Measurements from ENCODE around the gene MPV17L.
"Not testable (repeated sequence)": the region's sequence is repeated elsewhere in the genome, so short reads cannot be mapped to it uniquely, and the experiment has no call there.

The MPV17L gene

GRCh38 chr16:15395631-15396508 lies at the start of gene MPV17L:
Gene MPV17L (plus strand): TSS chr16:15395754. CDS start chr16:15395898, 144 bp downstream.
- peak; percentile 90 for ATAC-seq

- ATAC-seq = not testable (repeated sequence)
These were observed 46.8 kb upstream of the MPV17L start for GRCh38 chr16:15348721-15349120.

GRCh38 chr16:15351251-15351650 lies 44.3 kb upstream of the MPV17L start:
- not testable (repeated sequence) for ATAC-seq

GRCh38 chr16:15351745-15352144 lies 43.8 kb upstream of the MPV17L start:
- ATAC-seq = peak; percentile 28; the same call in 1 of the 3 replicates

- not testable (repeated sequence) for ATAC-seq
These were observed 42.7 kb upstream of the MPV17L start for GRCh38 chr16:15352852-15353251.

- not testable (repeated sequence) for ATAC-seq
These were observed 40.7 kb upstream of the MPV17L start for GRCh38 chr16:15354846-15355245.

GRCh38 chr16:15357495-15357894 lies 38.1 kb upstream of the MPV17L start:
- not testable (repeated sequence) for ATAC-seq

GRCh38 chr16:15378194-15378593 lies 17.4 kb upstream of the MPV17L start, which contains the start of gene NPIPA5:
Gene NPIPA5 (minus strand): TSS chr16:15378294. CDS start chr16:15378294, 0 bp downstream.
- not testable (repeated sequence) for ATAC-seq

GRCh38 chr16:15382810-15383209 lies 12.7 kb upstream of the MPV17L start:
- not testable (repeated sequence) for ATAC-seq

GRCh38 chr16:15388060-15388459 lies 7.5 kb upstream of the MPV17L start:
- not testable (repeated sequence) for ATAC-seq

GRCh38 chr16:15389916-15390315 lies 5.6 kb upstream of the MPV17L start:
- not testable (repeated sequence) for ATAC-seq

GRCh38 chr16:15393025-15393424 lies 2.5 kb upstream of the MPV17L start:
- not testable (repeated sequence) for ATAC-seq

GRCh38 chr16:15396509-15396829 lies 915 bp downstream of the MPV17L start:
- not testable (repeated sequence) for ATAC-seq

- TF ChIP-seq CSDC2 (CRISPR knock-in tag; IDR thresholded peaks at IDR 0.05) (no peak), TSHZ2 (CRISPR knock-in tag; IDR thresholded peaks at IDR 0.05) (no peak), ZNF8 (CRISPR knock-in tag; IDR thresholded peaks at IDR 0.05) (no peak), ZFP30 (CRISPR knock-in tag; IDR thresholded peaks at IDR 0.05) (no peak), ARNTL (CRISPR knock-in tag; IDR thresholded peaks at IDR 0.05; ENCODE audit: borderline replicate concordance, low read depth) (no peak), ZFP3 (CRISPR knock-in tag; IDR thresholded peaks at IDR 0.05) (no peak), PPARA (CRISPR knock-in tag; IDR thresholded peaks at IDR 0.05; ENCODE audit: borderline replicate concordance) (no peak), ZC3H10 (CRISPR knock-in tag; IDR thresholded peaks at IDR 0.05) (no peak), ESRRG (CRISPR knock-in tag; IDR thresholded peaks at IDR 0.05) (no peak), CREB5 (CRISPR knock-in tag; IDR thresholded peaks at IDR 0.05; ENCODE audit: low read depth) (no peak), BACH2 (CRISPR knock-in tag; IDR thresholded peaks at IDR 0.05; ENCODE audit: borderline replicate concordance) (no peak), ZNF70 (CRISPR knock-in tag; IDR thresholded peaks at IDR 0.05) (no peak), TCF4 (CRISPR knock-in tag; IDR thresholded peaks at IDR 0.05; ENCODE audit: borderline replicate concordance) (no peak)
These were observed 1.5 kb downstream of the MPV17L start for GRCh38 chr16:15396948-15397594.

More at GRCh38 chr16:15396948-15397594, 1.5 kb downstream of the MPV17L start:
- ATAC-seq = no peak

Data from SK-N-SH treated with all-trans-retinoic acid at 6 μM for 48 hours (cell line).